ENCODE measurements around the gene TACC3.

- TF ChIP-seq, protein P1, sequence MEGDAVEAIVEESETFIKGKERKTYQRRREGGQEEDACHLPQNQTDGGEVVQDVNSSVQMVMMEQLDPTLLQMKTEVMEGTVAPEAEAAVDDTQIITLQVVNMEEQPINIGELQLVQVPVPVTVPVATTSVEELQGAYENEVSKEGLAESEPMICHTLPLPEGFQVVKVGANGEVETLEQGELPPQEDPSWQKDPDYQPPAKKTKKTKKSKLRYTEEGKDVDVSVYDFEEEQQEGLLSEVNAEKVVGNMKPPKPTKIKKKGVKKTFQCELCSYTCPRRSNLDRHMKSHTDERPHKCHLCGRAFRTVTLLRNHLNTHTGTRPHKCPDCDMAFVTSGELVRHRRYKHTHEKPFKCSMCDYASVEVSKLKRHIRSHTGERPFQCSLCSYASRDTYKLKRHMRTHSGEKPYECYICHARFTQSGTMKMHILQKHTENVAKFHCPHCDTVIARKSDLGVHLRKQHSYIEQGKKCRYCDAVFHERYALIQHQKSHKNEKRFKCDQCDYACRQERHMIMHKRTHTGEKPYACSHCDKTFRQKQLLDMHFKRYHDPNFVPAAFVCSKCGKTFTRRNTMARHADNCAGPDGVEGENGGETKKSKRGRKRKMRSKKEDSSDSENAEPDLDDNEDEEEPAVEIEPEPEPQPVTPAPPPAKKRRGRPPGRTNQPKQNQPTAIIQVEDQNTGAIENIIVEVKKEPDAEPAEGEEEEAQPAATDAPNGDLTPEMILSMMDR (IDR thresholded peaks at IDR 0.05) = no peak
- TF ChIP-seq POLR2A (IDR thresholded peaks at IDR 0.05) = no peak
Measured at GRCh38 chr4:1771555-1772305, 50.4 kb downstream of the TACC3 start.

All from adrenal gland (tissue), 5 donors.